ENCODE measurements around the gene SHISA6.
"Not testable (repeated sequence)": the region's sequence is repeated elsewhere in the genome, so short reads cannot be mapped to it uniquely, and the experiment has no call there.

Gene SHISA6

DNA sequence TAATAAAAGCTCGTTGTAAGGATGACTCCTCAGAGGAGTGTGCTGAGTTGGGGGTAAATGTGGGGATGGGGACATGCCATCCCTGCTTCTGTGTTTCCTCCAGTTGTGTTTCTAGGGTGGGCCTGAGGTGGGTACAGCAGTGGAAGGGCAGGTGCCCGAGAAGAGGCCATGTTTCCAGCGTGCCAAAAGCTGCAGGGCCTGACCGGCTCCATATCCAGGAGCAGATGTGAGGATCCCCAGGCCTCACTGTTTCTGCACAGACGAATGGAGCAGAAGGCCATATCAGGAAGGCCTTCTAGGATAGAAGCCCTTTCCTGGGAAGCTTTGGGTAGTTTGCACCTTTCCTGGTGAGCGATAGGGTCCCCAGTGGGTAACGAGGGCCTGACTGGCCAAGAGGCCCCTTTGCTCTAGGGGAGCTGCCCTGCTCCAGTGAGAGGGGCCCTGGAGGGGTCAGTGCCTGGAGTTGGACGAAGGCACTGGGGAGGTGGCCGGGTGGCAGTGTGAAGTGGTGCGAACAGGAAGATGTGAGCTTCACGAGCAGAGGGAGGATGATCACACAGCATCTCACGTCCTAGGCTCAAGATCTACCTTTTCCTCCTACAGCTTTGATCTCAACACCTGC is 62.9 kb downstream of the SHISA6 start:
- DNase-seq (ENCODE audit: low read depth) = no peak

DNA sequence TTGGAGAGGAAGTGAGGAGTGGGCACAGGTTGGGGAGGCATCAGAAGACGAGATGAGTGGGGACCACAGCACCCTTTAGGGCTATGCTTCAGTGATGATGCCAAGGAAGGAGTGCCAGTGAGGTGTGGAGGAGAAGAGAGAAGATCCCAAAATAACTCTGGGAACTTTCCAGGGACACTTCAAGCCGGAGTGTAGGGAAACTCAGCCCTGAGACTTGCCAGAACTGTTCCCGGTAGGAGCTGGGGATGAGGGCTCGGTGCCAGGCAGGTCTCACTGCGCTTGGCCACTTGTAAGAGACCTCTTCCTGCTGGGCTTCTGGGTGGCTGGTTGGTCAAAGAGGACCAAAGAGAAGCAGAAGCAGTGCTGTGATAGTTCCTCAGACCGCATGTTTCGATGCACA is 63.6 kb downstream of the SHISA6 start:
- no peak for DNase-seq (ENCODE audit: low read depth)

DNA sequence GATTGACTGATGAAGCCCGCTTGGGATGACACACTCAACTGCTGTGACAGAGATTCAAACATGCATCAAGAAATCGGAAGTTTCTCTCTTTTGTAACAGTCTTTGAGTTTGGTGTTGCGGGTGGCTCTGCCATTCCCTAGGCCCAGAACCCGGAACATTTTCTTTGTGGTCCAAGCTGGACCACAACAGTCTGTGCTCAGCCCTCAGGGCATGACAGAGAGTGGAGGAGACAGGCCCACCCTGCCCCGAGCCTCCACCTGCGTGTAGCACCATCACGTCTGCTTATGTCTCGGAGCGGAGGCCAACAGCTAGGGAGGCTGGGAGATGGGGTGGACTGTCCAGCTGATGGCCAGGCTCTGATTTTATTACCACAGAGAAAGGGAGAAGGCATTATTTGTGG is 64.5 kb downstream of the SHISA6 start:
- DNase-seq (ENCODE audit: low read depth) = no peak

DNA sequence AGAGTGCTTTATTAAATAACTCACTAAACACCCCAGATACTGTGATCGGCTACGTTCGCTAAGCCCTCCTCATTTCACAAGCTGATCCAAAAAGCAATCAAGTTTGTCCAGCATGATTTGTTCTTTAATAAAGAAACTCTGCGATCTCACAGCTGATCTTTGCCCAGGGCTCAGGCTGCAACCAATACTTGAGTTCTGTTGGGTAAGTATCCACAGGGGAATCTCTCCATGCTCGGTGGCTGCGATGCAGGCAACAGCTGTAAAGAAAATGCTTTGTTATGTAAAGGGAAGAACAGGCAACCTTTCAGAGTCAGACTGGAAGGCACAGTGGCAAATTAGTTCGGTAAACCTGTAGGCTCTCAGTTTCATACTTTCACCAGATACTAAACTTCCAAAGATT is 67.5 kb downstream of the SHISA6 start:
- DNase-seq (ENCODE audit: low read depth) = no peak

DNA sequence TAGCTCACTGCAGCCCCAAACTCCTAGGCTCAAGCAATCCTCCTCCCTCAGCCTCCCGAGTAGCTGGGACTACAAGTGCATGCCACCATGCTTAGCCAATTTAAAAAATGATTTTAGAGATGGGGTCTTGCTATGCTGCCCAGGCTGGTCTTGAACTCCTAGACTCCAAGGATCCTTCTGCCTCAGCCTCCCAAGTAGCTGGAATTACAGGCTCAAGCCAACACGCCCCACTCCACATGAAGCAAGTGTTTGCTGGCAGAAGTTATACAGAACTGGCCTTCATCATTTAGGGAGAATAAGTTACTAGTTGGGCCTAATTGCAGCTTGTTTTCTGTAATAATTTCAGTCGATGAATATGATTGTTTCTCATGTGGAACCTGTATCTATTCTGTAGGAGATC is 68.0 kb downstream of the SHISA6 start:
- DNase-seq (ENCODE audit: low read depth) = no peak

DNA sequence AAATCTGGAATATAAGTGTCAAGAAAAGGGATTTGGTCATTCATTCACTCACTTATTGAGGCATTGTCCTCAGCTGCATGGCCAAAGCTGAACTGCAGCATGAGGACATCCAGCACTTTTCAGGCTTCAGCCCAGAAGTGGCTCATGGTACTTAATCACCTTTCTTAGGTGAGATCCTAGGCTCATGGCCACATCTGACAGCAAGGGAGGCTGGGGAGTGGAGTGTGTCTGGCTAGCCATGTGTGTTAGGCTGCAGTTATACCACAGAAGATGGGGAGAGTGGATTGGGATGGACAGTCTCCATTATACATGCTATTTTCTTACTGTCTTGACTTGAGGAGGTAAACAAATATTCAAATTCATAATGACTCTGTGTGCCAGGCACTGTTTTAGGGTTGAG is 68.8 kb downstream of the SHISA6 start:
- DNase-seq (ENCODE audit: low read depth) = no peak

DNA sequence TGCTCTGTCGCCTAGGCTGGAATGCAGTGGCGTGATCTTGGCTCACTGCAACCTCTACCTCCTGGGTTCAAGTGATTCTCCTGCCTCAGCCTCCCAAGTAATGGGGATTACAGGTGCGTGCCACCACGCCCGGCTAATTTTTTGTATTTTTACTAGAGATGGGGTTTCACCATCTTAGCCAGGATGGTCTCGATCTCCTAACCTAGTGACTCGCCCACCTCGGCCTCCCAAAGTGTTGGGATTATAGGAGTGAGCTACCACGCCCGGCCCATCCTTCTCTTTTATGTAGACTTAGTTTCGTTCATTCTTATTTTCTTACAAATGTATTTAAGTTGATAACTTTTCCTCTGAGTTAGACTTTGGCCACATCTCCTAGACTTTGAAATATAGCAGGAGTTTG is 75.4 kb downstream of the SHISA6 start:
- not testable (repeated sequence) for DNase-seq (ENCODE audit: low read depth)

DNA sequence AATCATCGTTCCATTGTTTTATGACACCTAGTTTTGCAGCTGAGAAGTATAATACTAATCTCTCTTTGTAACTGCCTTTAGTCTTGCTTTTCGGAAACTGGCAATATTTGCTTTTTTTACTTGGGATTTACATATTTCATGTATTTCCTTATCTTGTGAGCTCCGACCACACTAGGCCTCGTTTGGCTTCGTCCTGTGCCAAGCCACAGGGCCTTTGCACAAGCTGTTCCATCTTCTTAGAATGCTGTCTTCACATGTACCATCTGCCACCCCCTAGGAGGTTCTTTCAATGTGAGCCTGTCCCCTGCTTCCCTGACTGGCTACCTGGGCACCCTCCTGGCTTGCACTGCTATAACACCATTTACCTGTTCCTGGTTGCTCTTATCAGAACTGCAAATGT is 77.2 kb downstream of the SHISA6 start:
- DNase-seq (ENCODE audit: low read depth) = no peak

DNA sequence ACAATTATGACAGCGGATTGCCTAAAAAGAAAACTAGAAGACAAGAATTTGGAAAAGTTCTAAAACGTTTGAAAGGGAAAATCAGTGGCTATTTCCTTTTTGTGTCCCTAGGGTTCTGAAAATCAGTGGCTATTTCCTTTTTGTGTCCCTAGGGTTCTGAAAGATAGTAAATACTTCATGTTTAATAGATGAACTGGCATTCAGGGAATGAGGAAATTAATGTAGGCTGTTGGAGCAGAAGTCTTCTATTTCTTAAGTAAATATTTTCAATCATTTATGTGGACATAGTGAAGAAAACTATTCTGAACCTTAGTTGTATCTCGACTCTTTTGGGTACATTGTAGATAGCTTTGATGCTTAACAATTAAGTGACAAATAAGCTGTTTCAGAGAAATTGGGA is 78.9 kb downstream of the SHISA6 start:
- DNase-seq (ENCODE audit: low read depth) = no peak

DNA sequence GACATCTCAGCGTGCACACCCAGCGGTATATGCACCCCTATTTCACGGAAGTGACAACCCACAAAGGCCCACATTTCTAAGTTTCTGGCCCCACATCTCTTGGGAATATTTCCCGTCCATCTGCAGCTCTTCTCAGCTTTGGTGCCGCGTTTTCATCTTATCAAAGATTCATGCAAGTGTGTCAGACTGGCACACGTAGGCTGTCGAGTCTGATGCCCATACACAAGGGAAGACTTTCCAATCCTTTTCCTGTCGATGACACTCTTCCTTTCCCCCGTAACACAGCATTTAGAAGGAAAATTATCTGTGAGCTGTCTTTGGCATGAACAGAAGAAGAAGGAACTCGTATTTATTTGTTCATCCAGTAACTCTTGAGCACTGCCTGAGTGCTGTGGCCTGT is 83.0 kb downstream of the SHISA6 start:
- DNase-seq (ENCODE audit: low read depth) = no peak

DNA sequence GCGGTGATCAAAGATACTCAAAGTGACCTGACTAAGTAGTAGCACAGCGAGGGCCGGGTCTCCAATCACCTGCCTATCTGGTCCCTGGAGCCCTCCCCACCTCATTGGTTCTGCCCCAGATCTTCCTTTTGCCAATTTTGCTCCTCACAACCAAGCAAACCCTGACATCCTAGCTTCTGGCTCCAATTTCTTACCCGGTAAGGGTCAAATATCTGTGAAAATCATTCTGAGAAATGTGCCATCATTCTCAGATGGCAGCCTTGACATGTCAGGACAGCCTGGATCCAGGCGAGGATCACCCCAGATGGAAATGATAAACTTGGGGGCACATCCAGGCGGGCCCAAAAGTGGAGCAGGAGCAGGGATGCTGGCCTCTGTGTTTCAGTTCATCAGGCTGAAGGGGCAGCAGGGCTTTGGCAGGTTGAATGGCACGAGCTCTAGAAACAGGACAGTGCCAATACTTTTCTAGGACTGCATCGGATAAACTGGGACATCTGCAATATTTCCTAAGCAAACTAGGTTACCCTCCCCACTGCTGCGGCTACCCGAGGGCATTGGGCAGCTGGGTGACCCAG is 83.9 kb downstream of the SHISA6 start:
- no peak for DNase-seq (ENCODE audit: low read depth)

DNA sequence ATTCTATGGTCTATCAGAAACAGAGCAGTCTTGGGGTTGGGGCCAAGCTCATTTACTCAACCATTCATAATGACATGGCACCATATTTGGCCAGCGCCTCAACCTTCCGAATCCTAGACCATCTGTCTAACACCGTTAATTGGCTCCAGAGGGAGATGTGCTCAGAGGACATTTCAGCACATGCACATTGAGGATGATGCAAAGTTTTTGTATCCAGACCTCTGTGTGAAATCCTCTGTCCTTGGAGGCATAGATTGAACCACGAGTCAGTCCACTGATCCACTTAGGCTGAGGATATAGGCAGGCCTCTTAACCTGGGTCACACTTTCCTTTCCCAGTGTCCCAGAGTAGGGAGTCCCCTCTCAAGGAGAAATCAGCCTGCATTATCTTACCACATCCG is 85.5 kb downstream of the SHISA6 start:
- no peak for DNase-seq (ENCODE audit: low read depth)

DNA sequence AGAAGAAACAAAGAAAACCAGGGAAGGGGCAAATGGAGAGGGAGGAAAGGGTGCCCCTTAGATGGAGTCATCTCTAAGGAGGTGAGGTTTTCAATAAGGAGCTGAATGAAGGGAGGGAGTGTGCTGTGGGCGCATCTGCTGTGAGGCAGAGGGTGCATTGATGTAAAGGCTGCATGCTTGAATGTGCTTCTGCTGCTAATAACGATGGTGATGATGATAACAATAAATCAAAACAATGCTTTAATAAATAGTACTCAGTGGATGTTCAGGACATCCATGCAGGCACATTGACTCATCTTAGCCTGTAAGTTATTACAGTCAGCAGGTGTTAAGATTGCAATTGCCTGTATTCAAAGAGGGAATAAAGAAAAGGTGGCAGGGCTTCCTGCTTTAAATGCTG is 87.8 kb downstream of the SHISA6 start:
- DNase-seq (ENCODE audit: low read depth) = no peak

DNA sequence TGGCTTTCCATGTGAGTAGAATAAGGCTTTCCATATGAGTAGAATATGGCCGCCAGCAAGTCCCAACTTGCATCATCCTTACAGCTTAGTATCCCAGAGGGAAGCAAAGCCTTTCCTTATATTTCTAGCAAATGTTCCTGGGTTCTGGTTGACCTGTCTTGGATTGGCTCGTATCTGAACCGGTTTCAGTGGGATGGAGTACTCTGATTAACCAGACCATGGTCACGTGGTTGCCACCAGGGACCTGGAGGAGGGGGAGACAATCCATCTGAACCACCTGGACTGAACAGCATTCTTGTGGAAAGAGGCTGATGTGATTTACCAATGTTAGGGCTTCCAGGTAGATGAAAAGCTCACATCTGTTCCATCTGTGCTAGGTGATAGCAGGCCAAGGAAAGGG is 89.0 kb downstream of the SHISA6 start:
- no peak for DNase-seq (ENCODE audit: low read depth)

DNA sequence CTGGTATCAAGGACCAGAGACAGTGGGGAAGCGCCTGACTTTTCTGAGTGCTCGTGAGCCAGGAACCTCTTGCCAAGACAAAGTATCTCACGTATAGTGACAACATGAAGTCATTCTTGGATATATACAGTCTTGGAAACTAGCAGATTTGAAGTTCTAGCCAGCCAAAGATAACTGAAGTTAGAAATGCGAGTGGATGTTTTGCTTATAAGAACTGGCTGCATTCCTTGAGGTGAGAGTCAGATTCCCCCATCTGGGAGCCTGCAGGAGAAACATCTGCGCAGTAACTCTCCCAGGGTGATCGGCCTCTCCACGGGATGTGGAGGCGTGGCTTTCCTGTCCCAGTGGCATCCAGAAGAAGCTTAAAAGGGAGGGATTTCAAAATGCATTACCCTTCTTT is 89.8 kb downstream of the SHISA6 start:
- DNase-seq (ENCODE audit: low read depth) = no peak

DNA sequence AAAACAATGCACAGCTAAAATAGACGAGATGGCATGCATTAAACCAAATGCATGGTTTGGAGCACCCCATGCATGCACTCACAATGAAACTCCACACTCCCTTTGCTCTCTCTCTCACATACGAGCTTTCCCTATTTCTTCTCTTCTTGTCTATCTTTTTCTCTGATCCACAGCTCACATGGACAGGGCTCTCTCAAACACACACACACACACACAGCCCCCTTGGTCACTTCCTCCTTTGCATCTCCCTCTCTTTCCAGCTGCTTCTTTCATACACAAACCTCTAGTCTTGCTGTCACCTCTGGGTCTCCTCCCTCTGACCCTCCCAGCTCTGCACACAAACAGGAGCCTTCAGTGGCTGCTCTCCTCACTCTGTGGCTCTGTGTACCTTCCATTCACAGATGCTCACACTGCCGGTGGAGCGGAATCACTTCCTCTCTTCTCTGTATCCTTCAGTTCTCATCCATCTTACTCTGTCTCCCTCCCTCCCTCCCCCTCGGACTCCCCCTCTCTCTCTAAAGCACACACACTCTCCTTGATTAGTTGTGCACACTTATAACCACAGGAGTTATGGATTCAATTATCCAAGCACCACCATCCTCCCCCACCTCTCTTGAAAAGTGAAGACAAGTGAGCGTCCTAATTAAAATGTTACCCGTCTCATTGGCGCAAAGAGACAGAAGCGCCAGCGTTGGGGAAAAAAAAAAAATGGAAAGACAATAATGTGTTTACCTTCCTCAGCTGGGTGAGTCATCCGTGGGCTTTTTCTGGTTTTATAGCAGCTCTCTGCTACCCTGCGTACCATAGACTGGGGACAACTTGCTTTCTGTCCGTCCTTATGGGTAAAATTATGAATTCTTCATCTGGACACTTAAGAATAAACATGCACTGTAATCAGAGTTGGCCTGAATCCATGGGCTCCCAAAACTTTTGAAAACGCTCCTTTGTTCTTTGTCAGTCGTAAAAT is 90.8 kb downstream of the SHISA6 start:
- DNase-seq (ENCODE audit: low read depth) = no peak

DNA sequence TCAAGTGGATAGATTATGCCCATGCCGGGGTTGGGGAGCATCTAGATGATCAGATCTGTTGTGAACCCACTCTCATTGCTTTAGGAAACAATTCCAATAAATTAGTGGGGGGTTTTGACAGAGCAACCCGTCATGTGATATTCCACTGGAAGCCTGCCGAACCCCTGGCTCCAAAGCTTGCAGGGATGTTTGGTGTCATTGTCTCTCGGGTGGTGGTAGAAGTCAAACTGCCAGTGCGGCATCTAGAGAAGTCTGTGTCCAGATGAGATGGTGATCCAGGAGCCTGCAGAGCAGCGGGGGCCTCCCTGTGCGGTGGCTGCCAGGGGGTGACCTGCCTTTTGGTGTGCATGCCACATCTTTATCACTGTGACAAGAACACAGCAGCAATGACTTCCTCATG is 91.7 kb downstream of the SHISA6 start:
- no peak for DNase-seq (ENCODE audit: low read depth)

DNA sequence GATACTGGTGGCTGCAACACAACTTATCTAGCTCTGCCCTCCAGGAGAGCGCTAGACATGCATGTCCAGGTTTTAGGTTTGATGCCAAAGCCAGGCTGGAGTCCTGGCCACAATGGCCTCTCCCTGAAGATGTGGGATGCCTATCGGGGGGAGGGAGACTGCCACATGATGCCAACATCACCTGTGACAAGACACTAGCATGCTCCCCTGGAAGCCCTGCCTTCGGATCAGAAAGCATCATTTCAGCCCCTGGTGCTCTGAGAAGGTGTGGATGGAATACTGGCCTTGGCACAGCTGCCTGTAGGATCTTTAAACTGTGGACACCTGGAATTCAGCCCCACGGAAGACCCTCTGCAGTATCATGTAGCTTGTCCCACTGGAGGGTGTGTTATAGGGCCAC is 93.5 kb downstream of the SHISA6 start:
- no peak for DNase-seq (ENCODE audit: low read depth)

DNA sequence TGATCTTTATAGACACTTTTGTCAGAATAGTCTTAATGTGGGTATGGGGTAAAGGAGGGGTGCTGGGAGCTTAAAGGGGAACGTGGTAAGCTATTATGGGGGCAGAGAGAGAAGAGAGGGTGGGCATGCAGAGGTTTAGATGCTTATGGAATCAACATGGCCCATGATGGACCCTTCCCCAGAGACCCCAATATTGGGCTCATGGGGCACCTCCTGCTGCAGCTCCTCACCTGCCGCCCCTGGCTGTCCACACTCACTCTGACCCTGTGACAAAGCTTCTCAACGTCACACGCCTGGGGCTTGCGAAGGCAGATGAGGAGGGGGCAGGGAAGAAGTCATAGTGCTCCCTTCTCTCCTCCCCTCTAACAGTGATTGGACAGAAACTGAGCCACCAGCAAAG is 95.3 kb downstream of the SHISA6 start:
- DNase-seq (ENCODE audit: low read depth) = no peak

DNA sequence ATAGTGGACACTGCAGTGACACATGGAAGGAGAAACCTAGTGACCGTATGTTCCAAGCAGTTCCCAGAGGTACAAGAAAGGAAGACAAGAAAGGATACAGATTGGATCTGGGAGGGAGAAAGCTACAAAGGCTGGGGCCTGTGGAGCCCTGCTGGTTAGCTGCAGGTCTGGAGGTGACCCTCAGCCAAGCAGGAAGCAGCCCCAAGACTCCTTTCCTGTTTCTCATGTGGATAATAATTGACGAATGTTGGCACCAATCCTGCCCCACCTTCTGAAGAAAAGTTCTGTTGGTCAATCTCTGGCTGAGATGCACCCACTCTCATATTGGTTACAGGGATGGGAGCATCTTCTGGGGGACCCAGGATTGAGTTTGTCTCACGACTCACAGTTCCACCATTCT is 99.8 kb downstream of the SHISA6 start:
- no peak for DNase-seq (ENCODE audit: low read depth)

DNA sequence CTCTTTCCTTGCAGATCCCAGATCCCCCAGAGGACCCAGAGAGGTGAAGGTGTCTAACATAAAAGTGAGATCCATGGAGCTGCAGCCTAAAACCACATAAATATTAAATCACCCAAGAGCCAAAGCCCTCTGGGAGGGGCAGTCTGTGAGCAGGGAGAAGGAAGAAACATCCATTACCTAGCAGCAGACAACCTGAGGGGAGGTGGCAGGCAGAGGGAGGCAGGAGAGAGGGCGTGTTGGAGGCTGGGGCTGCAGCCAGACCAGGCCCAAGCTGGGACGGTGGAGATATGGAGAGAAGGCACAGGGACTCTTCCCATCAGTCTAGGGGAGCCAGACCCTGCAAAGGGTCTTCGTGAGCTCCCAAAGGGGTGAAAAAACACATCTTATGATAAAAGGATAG is 101.1 kb downstream of the SHISA6 start:
- no peak for DNase-seq (ENCODE audit: low read depth)

DNA sequence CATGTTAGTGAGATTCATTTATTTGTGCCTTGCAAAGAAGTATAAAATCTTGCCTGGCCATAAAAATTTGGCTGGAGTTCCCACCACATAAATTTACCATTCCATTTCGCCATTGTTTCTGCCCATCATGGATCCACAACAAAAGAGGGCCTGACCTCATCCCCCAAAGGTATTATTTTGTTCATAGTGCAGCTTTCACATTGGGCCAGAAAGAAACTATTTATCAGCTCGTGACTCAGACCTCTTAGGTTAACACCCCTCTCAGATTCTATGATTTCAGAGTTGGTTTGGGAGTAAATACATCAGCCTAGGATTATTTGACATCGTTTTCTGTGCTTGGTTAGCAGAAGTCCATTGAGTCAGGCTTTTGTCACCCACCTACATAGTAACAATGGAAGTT is 108.1 kb downstream of the SHISA6 start:
- DNase-seq (ENCODE audit: low read depth) = no peak

DNA sequence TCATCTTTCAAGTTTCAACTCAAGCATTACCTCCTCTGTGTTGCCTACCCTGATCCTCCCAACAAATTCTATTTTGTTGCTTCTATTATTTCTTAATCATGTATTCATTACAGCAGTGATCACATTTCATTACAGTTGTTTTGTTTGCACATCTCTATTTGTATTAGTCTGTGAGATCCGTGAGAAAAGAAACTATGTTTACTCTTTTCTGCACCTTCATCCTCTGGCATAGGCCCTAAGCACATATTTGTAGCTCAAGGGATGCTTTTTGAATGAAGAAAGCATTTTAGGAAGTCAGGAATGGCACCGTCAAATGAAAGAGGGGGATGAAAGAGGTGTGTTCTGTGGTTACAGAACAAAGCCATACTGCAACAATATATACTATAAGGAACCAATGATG is 110.5 kb downstream of the SHISA6 start:
- no peak for DNase-seq (ENCODE audit: low read depth)

All from non-pigmented ciliary epithelial cell (primary cell).